ENCODE data around the gene HEXA. TPM values are rescaled to one million over a fixed set of nuclear protein-coding genes. Genes with fewer than 3 reads are reported as not detected.
A peak's percentile ranks its signal among the peaks of the same experiment; 100 is the strongest.

The HEXA gene
- total RNA-seq (2021) (48.1 to 50.2 TPM (median 49.7 TPM) in 3 replicates), Bru-seq, nascent RNA (percentile 66 among the genes with signal in this experiment)
- long read RNA-seq, experiment 1, full-length matches to known transcripts: 105 of 131 reads
- long read RNA-seq, experiment 1, partial matches to known transcripts: 4 of 131 reads
- long read RNA-seq, experiment 1, other reads (novel, unspliced or antisense): 22 of 131 reads
- long read RNA-seq, experiment 2, full-length matches to known transcripts: 31 of 45 reads
- long read RNA-seq, experiment 2, partial matches to known transcripts: 5 of 45 reads
- long read RNA-seq, experiment 2, other reads (novel, unspliced or antisense): 9 of 45 reads
- long read RNA-seq, experiment 3, full-length matches to known transcripts: 80 of 100 reads
- long read RNA-seq, experiment 3, partial matches to known transcripts: 0 of 100 reads
- long read RNA-seq, experiment 3, other reads (novel, unspliced or antisense): 20 of 100 reads

DNA sequence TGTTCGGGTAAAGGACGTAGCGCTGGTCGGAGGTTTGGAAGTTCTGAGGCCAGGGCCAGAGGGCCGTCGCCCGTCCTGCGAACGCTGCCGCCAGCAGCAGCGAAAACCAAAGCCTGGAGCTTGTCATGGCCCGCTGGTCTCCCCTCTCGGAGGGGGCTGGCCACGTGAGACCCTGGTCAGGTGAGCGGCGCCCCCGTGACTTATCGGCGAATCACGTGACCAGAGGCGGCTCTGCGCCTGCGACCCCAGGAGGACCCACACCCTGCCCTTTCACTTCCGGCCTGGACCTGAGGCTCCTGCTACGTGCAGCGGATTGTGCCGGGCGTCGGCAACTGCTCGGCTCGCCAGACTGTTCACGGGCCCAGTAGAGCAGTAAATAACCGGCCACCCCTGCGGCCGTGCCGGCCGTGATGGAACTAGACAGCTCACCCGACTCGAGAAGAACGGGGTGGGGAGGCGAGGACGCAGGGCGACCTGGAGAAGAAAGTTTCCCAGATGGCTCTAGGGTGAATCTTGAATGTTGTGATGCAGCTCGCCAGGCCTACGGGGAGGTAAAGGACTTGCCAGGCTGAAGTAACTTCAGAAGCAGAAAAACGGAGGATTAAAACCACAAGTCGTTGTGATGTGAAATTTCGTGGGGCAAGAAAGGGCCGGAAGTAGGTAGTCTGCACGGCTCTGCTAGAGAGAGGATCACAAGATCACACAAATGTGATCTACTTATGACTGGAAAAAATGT lies at the start of gene HEXA:
Gene HEXA (minus strand): TSS at position 169 of the 736 bp plus-strand sequence. CDS start 42 bp downstream, at position 127.
- ChIA-PET POLR2A (interaction anchor here (0.6 kb wide), 1 partner anchor 65 kb away, joined by 3 read pairs; no protein-coding TSS in a partner anchor), CTCF (interaction anchor here (0.7 to 1.0 kb wide), 2 partner anchors 224 to 295 kb away, joined by 3 read pairs; no protein-coding TSS in a partner anchor)
- ATAC-seq: peak; percentile 94
- TF ChIP-seq, protein P1, sequence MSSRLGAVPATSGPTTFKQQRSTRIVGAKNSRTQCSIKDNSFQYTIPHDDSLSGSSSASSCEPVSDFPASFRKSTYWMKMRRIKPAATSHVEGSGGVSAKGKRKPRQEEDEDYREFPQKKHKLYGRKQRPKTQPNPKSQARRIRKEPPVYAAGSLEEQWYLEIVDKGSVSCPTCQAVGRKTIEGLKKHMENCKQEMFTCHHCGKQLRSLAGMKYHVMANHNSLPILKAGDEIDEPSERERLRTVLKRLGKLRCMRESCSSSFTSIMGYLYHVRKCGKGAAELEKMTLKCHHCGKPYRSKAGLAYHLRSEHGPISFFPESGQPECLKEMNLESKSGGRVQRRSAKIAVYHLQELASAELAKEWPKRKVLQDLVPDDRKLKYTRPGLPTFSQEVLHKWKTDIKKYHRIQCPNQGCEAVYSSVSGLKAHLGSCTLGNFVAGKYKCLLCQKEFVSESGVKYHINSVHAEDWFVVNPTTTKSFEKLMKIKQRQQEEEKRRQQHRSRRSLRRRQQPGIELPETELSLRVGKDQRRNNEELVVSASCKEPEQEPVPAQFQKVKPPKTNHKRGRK (CRISPR knock-in tag; IDR thresholded peaks at IDR 0.05; ENCODE audit: borderline replicate concordance): no peak
- no peak for TF ChIP-seq E2F4 (CRISPR knock-in tag; IDR thresholded peaks at IDR 0.05; ENCODE audit: borderline replicate concordance, low read depth)
- no peak for TF ChIP-seq ZNF396 (CRISPR knock-in tag; IDR thresholded peaks at IDR 0.05; ENCODE audit: borderline replicate concordance)
- TF ChIP-seq ZNF263 (CRISPR knock-in tag; IDR thresholded peaks at IDR 0.05; ENCODE audit: low read depth): no peak
- TF ChIP-seq CDX4 (CRISPR knock-in tag; IDR thresholded peaks at IDR 0.05; ENCODE audit: borderline replicate concordance): no peak
- TF ChIP-seq ZNF416 (CRISPR knock-in tag; IDR thresholded peaks at IDR 0.05): no peak
- no peak for TF ChIP-seq ZNF121 (CRISPR knock-in tag; IDR thresholded peaks at IDR 0.05)
- TF ChIP-seq ATF3 (CRISPR knock-in tag; conservative IDR thresholded peaks at IDR 0.05): no peak
- peak; percentile 78; the same call in 1 of the 2 replicates for TF ChIP-seq CREM (CRISPR knock-in tag; IDR thresholded peaks at IDR 0.05)
- TF ChIP-seq KAT7 (CRISPR knock-in tag; IDR thresholded peaks at IDR 0.05; ENCODE audit: borderline replicate concordance): 0 out of 2 replicates have a peak, but pooled peaks have one; percentile 41
- TF ChIP-seq, protein P2, sequence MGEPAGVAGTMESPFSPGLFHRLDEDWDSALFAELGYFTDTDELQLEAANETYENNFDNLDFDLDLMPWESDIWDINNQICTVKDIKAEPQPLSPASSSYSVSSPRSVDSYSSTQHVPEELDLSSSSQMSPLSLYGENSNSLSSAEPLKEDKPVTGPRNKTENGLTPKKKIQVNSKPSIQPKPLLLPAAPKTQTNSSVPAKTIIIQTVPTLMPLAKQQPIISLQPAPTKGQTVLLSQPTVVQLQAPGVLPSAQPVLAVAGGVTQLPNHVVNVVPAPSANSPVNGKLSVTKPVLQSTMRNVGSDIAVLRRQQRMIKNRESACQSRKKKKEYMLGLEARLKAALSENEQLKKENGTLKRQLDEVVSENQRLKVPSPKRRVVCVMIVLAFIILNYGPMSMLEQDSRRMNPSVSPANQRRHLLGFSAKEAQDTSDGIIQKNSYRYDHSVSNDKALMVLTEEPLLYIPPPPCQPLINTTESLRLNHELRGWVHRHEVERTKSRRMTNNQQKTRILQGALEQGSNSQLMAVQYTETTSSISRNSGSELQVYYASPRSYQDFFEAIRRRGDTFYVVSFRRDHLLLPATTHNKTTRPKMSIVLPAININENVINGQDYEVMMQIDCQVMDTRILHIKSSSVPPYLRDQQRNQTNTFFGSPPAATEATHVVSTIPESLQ (CRISPR knock-in tag; IDR thresholded peaks at IDR 0.05): no peak
- peak; percentile 97 for TF ChIP-seq ETV6 (CRISPR knock-in tag; IDR thresholded peaks at IDR 0.05)
- TF ChIP-seq, protein P3, sequence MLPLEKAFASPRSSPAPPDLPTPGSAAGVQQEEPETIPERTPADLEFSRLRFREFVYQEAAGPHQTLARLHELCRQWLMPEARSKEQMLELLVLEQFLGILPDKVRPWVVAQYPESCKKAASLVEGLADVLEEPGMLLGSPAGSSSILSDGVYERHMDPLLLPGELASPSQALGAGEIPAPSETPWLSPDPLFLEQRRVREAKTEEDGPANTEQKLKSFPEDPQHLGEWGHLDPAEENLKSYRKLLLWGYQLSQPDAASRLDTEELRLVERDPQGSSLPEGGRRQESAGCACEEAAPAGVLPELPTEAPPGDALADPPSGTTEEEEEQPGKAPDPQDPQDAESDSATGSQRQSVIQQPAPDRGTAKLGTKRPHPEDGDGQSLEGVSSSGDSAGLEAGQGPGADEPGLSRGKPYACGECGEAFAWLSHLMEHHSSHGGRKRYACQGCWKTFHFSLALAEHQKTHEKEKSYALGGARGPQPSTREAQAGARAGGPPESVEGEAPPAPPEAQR (CRISPR knock-in tag; IDR thresholded peaks at IDR 0.05): no peak
- TF ChIP-seq OVOL2 (CRISPR knock-in tag; IDR thresholded peaks at IDR 0.05; ENCODE audit: borderline replicate concordance): no peak
- peak; percentile 88; the same call in 1 of the 2 replicates for TF ChIP-seq FOXP1 (CRISPR knock-in tag; IDR thresholded peaks at IDR 0.05; ENCODE audit: borderline replicate concordance)
- no peak for TF ChIP-seq GTF2I (CRISPR knock-in tag; conservative IDR thresholded peaks at IDR 0.05)
- 0 out of 2 replicates have a peak, but pooled peaks have one; percentile 27 for TF ChIP-seq ZNF219 (CRISPR knock-in tag; IDR thresholded peaks at IDR 0.05; ENCODE audit: borderline replicate concordance)
- peak; percentile 98 for TF ChIP-seq TEAD1 (CRISPR knock-in tag; IDR thresholded peaks at IDR 0.05)
- peak; percentile 95; the same call in 1 of the 2 replicates for TF ChIP-seq CBFB (CRISPR knock-in tag; IDR thresholded peaks at IDR 0.05; ENCODE audit: low read depth)
- TF ChIP-seq, protein P4, sequence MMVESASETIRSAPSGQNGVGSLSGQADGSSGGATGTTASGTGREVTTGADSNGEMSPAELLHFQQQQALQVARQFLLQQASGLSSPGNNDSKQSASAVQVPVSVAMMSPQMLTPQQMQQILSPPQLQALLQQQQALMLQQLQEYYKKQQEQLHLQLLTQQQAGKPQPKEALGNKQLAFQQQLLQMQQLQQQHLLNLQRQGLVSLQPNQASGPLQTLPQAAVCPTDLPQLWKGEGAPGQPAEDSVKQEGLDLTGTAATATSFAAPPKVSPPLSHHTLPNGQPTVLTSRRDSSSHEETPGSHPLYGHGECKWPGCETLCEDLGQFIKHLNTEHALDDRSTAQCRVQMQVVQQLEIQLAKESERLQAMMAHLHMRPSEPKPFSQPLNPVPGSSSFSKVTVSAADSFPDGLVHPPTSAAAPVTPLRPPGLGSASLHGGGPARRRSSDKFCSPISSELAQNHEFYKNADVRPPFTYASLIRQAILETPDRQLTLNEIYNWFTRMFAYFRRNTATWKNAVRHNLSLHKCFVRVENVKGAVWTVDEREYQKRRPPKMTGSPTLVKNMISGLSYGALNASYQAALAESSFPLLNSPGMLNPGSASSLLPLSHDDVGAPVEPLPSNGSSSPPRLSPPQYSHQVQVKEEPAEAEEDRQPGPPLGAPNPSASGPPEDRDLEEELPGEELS (CRISPR knock-in tag; IDR thresholded peaks at IDR 0.05): peak; percentile 85
- no peak for TF ChIP-seq ATF2 (CRISPR knock-in tag; IDR thresholded peaks at IDR 0.05; ENCODE audit: borderline replicate concordance, low read depth)
- no peak for TF ChIP-seq JAZF1 (CRISPR knock-in tag; IDR thresholded peaks at IDR 0.05)
- TF ChIP-seq SP1 (CRISPR knock-in tag; conservative IDR thresholded peaks at IDR 0.05): peak; percentile 84; the same call in 1 of the 2 replicates

More for the DNA sequence above, at the start of gene HEXA:
- Mint-ChIP-seq H3K27ac (peak within 1 kb of the TSS; percentile 95), H3K9me3 (no peaks in the 10 kb centered on the region), H3K4me1 (peaks cover 19% of the 10 kb centered on the region), H3K27me3 (ENCODE audit: low read depth) (peaks cover 3% of the 10 kb centered on the region), H3K4me3 (peak within 1 kb of the TSS; percentile 90), H3K36me3 (no peaks in the 10 kb centered on the region)
- DNase-seq (ENCODE audit: low spot score): peak; percentile 100

All from WTC11 (cell line).